Limb (tissue), 2 donors: Measurements from ENCODE around the gene CEACAM5.
A peak's percentile ranks its signal among the peaks of the same experiment; 100 is the strongest.
"Not testable (repeated sequence)": the region's sequence is repeated elsewhere in the genome, so short reads cannot be mapped to it uniquely, and the experiment has no call there.

Experiments used
- DNase-seq, 2 donors: peaks; one replicate each; pipeline ENCODE4 v3.0.0-alpha.2; 2016; ENCODE audit errors: extremely low spot score in 2 of 2

Gene CEACAM5

DNA sequence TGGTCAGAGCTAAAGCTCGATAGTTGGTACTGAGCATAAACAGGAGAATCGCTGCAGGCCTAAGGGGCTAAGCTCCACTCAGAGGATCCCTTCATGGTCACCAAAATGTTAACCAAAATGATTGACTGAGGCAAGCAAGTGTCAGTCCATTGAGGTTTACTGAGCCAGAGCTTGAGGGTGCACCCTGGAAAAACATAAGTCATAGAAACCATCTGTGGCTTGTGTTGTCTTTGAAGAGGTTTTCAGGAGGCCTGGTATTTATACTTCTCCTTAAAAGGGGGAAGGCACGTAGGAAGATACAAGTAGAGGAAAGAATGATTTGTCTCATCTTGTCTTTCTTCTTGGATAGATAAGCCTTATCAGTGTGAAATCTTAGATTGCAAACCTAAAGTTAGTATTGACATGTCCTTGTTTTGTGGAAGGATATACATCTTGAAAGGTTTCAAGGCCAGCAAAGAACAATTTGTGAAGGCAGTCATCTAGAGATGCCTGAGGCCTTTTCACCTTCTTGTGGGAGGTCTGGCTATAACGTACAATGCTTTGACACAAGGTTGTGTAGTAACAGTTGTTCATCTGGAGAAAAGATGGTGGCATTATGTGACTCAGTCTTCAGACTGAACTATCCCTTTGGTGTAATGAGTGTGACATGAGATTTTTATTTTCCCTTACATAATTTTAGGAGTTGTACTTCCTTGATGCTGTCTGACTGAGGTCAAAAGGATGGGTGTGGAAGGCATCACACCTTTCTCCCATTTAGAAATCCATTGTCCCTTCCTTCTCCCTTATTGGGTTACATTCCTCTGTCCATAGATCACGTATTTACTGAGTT lies 32.2 kb downstream of the CEACAM5 start:
- DNase-seq: no peak

DNA sequence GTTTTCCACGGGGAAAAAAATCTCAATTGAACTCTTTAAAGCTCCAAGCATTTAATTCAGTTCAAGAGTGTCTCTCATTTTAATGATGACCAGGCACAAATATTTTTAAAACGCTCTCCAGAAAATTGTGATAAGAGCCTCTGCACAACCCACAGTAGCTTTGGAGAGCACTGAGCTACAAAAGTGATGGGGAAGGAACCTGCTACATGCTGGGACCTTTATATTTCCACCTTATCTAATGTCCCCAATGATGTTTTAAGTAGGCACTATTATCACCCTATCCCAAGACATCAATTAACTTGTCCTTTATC lies 32.8 kb downstream of the CEACAM5 start:
- DNase-seq: no peak

DNA sequence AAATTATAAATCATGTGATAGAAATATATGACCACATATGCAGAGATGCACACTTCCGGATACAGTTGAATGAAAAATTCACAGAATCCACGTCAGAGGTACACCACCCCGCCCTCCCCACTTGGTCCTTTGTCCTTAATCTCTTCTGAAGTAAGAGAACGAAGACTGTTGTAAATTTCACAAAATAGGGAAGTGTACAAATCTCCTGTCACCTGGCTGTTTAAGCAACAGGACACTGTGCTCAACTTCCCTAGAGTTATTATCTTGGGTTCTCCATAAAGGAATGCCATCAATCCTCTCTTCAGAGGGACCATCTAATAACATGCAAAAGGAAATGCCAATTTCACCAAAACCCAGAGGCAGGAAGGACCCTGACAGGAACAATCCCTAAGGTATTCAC lies 36.4 kb downstream of the CEACAM5 start:
- DNase-seq: no peak

DNA sequence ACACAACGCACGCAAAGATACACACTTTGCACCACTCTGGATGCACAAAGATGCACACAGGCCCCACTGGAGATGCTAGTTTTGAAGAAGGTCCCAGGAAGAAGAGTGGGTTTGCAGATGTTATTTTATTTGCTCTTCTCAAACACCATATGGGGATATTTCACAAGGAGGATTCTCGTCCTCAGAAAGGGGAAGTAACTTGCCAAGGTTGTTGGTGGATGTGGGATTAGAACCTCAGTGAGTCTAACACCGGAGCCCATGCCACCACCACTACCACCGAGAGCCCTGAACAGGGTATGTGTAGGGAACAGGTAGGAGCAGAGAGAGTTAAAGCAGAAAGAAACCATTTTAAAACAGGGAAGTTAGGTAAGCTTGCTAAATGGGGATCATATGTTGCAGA lies 37.3 kb downstream of the CEACAM5 start:
- no peak for DNase-seq

- no peak for DNase-seq
These were observed 38.3 kb downstream of the CEACAM5 start for GRCh38 chr19:41746593-41747227.

DNA sequence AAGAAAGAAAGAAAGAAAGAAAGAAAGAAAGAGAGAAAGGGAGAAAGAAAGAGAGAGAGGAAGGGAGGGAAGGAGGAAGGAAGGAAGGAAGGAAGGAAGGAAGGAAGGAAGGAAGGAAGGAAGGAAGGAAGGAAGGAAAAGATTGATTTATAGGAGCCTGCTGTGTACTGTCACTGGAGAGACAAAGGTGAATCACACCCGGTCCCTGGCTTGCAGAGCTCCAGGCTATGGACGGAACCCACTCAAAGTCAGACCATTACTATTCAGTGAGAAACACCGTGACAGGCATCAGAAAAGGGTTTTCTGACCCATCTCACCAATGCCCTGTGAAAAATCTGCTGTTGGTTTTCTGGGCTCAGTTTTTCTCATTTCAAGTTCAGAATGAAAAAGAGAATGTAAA lies 39.6 kb downstream of the CEACAM5 start:
- DNase-seq: no peak

DNA sequence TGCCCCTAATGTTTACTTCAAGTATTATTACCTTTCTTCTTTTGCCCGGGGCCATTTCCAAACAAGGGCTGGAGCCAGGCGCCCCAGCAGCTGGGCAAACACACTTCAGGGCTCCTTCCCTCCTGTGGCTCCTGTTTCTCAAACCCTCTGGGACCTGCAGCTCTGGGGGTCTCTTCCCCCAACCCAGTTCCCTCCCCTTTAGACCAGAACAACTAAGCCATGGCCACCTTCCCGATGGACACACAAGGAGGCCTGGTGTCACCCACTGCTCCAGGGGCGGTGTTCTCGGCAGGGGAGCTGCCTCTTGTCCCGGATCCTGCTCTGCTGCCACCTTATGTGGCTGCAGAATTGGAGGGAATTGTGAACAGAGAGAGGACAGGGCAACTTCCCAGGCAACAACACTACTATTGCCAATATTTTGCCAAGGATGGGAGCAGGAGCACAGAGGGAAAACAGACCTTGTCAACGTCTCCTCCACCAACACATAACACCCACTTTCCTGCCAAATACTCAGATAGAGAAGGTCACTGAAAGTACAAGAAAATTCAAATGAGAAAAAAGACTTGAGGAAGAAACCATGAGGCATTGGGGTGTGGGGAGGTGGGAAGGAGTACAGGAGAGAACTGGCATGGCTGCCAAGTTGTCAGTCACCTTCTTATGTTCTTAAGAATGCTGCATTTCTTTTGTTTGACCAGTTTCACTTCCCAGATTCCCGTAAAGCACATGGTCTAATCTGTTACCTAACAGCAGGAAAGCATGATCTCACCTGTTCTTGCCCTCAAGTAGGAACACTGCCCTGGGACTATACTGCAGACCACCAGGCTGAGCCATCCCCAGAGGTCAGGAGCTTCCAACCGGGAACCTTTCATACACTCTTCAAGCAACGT lies 42.1 kb downstream of the CEACAM5 start:
- not testable (repeated sequence) for DNase-seq

DNA sequence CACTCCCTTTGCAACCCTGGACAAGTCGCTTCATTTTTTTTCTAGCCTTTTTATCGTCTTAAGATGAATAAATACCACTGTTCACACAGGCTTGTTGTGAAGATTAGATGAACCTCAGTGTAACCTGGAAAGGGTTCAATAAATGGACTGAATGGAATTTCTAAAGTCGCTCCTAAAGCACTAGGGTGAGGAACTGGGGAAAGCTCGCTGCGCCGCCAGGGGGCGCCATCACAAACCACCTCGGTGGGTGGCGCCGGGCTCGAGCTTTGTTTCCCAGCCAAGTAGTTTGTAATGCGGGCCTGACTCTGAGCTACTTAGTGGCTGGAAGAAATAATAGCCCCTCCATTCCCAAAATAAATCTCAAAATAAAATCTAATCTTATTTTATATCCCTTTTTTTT lies 44.7 kb downstream of the CEACAM5 start:
- DNase-seq: peak in 1 of 2 donors; percentile 37

GRCh38 chr19:41753936-41754529 lies 45.6 kb downstream of the CEACAM5 start:
- peak in 1 of 2 donors; percentile 31 for DNase-seq

GRCh38 chr19:41755328-41755913 lies 47.0 kb downstream of the CEACAM5 start, which contains the start of gene CEACAM6:
Gene CEACAM6 (plus strand): TSS chr19:41755530. CDS start chr19:41755639, 109 bp downstream.
- DNase-seq: no peak

DNA sequence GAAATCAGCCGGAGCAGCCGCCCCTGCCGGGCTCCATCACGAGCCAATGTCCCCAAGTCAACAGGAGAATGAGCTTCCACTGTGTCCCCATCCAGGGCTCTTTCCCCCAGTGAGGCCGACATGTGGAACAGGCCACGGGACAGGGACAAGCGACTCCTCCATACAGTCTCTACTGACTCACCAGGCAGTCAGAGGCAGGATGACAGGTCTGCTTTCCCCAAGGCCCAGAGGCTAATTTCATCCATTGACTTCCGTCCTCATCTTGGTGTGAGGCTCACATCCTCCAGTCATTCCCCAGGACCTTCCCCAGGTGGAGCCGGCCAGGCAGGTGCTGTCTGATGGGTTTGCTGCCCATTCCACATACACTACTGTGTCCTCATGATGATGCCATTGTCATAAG lies 50.4 kb downstream of the CEACAM5 start:
- DNase-seq: no peak

DNA sequence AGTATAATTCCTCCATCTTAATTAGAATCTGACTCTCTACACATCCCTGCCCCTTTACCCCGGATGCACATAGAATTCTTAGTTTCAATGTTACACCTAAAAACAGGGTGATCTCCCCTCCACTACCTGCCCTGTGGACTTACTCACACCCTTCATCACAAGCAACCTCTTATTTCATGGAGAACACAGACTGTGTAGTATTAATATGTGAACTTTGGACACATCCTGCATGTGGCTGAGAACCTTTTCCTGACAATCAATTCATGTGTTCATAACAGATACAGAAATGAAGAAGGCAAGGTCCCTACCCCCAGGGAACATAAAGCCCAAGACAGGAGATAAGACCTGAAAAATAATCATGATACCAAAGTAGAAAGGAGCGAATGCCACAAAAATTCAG lies 58.7 kb downstream of the CEACAM5 start:
- no peak for DNase-seq

DNA sequence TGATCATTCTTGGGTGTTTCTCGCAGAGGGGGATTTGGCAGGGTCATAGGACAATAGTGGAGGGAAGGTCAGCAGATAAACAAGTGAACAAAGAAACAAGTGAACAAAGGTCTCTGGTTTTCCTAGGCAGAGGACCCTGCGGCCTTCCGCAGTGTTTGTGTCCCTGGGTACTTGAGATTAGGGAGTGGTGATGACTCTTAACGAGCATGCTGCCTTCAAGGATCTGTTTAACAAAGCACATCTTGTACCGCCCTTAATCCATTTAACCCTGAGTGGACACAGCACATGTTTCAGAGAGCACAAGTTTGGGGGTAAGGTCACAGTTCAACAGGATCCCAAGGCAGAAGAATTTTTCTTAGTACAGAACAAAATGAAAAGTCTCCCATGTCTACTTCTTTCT lies 59.7 kb downstream of the CEACAM5 start:
- DNase-seq: not testable (repeated sequence)

DNA sequence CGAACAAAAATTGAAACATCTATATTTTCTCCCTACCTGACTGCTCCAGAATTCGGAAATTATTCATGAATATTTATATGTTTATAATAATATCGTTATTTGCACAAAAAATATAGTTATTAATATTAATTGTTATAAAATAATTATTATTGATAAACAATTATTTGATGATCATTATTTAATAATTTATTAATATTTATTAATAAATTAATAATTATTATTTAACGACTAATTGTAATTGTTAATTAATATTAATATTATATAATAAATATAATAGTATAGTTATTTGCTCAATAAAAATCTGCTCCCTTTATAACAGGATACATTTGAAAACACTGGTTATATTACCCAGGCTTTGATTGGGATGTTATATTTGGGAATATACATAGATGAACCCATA lies 61.2 kb downstream of the CEACAM5 start:
- DNase-seq: no peak

DNA sequence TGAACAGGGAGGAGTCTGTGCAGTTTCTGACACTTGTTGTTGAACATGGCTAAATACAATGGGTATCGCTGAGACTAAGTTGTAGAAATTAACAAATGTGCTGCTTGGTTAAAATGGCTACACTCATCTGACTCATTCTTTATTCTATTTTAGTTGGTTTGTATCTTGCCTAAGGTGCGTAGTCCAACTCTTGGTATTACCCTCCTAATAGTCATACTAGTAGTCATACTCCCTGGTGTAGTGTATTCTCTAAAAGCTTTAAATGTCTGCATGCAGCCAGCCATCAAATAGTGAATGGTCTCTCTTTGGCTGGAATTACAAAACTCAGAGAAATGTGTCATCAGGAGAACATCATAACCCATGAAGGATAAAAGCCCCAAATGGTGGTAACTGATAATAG lies 63.0 kb downstream of the CEACAM5 start:
- DNase-seq: no peak

DNA sequence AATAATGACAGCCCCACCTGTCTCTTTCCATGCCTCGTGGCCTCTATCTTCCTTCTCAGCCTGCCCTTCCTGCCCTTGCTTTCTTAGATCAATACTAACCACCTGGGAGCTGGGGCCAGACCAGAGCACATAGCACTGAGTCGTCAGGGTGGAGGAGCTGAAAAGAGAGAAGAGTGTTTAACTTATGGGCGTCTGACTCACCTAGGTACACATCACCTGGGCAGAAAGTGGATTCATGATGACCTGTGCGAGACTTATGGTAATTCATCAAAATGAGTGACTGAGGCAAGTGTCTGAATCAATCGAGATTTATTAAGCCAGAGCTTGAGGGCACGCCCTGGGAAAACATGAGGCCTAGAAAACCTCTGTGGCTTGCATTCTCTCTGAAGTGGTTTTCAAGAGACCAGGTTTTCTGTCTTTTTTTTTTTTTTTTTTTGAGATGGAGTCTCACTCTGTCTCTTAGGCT lies 66.1 kb downstream of the CEACAM5 start:
- no peak for DNase-seq

GRCh38 chr19:41776700-41777099 lies 68.3 kb downstream of the CEACAM5 start:
- no peak for DNase-seq
